GM21367 (cell line): ENCODE data around the gene ARRDC1.
A peak's percentile ranks its signal among the peaks of the same experiment; 100 is the strongest.
"Not testable (repeated sequence)": the region's sequence is repeated elsewhere in the genome, so short reads cannot be mapped to it uniquely, and the experiment has no call there.

ENCODE experiments used
- ATAC-seq: cut with Tn5 transposase; IDR thresholded peaks from one replicate; pipeline ENCODE4 v1.9.1; 2021; ENCODE audit not compliant: unreplicated experiment

ARRDC1 gene

DNA sequence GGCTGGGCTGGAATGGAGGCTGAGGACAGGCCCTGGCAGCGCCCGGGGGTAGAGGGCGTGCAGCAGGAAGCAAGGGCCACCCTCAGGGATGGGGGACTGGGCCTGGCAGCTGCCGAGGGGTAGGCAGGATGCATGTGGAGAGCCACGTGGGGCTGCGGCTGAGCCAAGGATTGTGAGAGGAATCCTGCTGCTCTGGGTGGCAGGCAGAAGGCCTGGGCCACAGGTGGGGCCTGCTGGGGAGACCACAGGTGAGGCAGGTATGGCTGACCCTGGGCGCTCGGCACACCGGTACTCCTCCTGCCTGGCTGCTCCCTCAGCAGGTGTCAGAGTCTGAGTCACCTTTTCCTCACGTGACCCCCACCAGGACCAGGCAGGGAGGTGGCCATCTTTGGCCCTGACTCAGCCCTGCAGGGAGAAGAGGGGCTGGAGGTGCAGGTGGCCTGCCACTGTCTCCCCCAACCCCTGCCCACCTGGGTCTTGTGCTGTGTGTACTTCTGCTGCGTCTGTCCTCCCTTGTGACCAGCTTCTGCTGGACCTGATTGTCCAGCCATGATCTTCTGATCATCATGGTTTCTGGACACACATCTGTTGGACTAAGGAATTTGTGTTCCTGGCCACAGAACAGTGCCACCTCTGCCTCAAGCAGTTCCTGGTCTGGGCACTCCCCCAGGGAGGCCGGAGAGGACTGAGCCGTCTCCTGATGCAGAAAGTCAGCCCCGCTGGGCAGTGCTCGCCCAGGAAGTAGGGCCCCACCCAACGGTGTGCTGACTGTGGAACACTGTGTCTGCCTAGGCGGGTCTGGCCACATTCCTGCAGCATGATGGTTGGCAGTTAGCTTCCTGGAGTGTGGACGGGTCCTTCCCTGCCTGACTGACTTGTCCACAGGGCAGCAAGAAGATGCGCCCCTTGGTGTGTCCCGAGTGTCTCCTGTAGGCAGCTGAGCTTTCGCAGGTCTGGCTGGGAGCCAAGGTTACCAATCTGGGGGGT lies 6.4 kb downstream of the ARRDC1 start:
- ATAC-seq: no peak

DNA sequence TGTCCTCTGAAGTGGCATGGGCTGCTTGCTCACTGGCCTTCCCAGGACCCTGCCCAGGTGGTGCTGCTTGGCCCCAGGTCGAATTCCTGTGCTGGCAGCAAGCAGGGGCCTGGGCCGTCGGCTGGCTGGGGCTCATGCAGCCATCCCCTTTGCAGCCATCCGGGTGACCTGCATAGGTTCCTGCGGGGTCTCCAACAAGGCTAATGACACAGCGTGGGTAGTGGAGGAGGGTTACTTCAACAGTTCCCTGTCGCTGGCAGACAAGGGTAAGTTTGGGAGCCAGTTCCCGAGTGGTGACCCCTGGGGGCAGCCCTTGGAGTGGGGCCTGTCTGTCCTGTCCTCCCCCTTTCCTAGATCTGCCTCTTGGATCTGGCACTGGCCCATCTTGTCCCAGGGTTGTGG lies 7.3 kb downstream of the ARRDC1 start:
- ATAC-seq: no peak

DNA sequence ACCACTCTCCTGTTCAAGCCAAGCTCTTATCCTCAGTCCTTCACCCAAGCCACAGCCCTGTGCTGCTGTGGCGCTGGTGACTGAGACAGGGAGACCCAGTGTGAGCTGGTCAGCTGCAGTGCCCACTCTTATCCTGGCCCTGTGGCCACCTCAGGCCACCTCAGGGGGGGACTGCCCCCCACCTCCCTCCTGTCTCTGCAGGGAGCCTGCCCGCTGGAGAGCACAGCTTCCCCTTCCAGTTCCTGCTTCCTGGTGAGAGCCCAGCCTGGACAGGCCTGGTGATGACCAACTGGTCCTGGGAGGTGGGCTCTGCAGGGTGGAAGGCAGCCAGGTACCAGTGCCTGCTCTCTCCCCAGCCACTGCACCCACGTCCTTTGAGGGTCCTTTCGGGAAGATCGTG lies 7.8 kb downstream of the ARRDC1 start:
- ATAC-seq: no peak

DNA sequence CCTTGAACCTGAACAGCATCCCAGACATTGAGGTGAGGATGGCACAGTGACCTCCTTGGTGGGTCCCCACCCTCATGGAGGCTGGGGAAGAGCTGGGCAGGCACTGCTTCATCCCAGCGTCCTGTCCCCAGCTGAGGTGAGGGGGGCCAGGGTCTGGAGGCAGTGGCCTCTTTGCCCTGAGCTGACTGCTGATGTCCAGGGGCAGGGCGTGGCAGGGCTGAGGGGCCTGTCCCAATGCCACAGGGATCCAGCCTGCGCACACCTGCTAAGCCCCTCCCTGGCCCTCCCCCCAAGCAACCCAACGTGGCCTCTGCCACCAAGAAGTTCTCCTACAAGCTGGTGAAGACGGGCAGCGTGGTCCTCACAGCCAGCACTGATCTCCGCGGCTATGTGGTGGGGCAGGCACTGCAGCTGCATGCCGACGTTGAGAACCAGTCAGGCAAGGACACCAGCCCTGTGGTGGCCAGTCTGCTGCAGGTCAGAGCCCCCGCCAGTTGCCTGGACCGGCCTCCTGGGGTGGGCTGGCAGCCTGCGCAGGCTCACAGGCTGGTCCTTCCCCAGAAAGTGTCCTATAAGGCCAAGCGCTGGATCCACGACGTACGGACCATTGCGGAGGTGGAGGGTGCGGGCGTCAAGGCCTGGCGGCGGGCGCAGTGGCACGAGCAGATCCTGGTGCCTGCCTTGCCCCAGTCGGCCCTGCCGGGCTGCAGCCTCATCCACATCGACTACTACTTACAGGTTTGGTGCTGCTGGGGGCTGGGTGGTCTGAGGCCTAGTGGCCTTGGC lies 8.4 kb downstream of the ARRDC1 start:
- ATAC-seq: no peak

DNA sequence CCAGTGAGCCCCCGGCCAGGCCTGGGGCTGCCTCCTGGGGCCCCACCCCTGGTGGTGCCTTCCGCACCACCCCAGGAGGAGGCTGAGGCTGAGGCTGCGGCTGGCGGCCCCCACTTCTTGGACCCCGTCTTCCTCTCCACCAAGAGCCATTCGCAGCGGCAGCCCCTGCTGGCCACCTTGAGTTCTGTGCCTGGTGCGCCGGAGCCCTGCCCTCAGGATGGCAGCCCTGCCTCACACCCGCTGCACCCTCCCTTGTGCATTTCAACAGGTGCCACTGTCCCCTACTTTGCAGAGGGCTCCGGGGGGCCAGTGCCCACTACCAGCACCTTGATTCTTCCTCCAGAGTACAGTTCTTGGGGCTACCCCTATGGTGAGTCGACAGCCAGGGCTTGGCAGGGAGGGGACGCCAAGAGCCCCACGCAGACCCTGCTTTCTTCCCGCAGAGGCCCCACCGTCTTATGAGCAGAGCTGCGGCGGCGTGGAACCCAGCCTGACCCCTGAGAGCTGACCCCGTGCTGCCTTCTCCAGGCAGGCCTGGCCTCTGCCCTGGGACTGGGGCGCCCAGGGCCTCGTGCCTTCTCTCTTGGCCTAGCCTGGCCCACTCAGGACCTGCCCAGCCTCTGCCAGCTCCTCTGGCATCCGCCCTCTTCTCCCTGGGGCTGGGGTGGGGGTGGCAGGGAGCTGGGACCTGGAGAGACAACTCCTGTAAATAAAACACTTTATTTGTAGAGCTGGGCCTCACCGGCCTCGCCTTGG lies 9.3 kb downstream of the ARRDC1 start:
- ATAC-seq: no peak

DNA sequence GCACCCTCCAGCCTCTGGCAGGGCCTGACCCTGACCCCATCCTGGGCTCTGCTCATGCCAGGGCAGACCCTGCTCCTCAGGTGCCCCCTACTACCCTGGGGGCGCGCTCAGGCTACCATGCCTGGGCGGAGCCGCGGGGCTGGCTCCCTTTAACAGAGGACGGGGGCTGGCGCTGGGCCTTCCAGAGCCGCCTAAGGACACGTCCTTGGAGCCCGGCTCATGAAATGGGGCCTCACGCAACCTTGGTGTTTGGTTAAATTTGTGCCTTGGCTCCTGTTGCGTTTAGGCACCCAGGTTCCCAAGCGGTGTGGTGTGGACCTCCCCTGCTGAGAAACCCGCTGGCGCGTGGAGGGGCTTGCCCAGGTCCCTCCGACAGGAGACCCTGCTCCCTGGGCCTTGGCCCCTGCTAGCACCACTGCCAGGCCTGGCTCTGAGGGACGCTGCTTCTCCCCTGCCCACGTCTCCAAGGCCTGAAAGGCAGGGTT lies 9.9 kb downstream of the ARRDC1 start:
- no peak for ATAC-seq

DNA sequence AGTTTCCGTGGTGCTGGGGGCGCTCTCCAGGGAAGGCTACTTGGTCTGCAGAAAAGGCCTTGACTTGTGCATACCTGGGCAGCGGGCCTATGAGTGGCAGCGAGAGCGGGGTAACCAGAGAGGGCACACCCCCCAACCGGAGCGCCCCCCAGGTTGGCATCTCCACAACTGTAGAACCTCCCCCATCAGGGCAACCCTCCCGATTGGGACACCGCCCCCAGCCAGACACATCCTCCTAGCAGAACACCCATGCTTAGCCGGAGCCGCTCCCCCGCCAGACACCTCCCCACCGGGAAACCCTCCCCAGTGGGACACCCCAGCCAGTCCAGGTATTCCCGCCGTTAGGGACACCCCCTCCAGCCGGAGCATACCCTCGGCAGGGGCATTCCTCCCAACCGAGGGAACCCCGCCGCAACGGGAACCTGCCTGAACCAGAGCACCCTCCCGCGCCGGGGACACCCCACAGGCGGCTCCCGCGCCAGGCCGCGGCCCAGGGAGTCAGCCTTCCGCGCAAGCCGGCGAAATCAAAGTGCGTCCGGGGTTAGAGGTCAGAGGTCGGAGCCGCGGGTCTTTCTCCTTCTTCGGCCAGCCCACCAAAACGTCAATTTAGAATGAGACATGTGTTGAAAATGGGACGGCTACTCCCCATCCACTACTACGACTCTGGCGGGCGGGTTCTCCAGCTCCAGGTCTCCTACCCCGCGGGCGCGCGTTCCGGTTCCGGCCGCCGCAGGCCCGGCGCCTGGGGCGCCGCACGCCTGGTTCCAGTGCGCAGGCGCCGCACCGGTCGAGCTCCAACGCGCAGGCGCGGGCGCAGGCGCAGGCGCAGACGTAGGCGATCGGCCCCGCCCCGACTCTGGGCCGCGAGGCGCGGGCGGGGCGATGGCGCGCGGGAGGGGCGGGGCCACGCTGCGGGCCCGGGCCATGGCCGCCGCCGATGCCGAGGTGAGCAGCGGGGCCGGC lies 12.9 kb downstream of the ARRDC1 start, which contains the start of gene EHMT1:
TSS of gene EHMT1 (plus strand) at position 901 of the 963 bp plus-strand sequence. CDS start at position 925, 24 bp downstream.
- ATAC-seq: peak; percentile 59

DNA sequence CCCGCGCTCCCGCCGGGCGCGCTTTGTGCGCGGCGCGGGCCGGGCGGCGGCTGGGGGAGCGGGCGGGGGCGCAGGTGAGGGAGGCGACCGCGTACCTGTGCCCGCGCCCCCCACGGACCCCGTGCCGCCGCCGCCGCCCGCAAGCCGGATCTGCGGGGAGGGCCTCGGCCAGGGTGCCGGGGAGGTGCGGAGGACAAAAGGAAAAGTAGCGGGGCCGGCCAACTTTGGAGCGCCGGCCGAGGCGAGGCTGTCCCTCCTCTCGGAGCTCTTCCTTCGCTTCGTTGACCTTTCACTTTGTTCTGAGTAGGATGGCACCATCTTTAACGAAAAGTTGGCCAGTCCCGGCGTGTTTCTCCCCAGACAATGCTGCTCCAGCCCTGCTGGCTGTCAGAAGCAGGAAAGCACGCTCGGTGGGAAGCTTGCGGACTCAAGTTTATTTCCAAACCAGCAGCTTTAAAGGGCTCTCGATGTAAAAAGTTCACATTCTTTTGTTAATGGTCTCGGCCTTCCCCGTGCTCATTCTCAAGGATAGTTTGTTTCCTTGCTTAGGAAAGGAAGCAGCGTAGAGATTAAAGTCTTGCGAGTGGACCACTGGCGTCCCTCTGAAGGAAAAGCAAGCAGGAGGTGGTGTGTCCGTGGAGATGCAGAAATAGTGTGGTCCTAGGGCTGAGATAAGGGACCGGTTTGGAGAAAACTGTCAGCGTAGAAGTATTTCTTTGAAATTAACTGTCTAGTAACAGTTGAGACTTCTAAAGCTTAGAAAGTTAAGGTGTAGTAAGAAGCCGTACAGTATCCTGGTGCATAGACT lies 14.0 kb downstream of the ARRDC1 start:
- ATAC-seq: peak; percentile 5

DNA sequence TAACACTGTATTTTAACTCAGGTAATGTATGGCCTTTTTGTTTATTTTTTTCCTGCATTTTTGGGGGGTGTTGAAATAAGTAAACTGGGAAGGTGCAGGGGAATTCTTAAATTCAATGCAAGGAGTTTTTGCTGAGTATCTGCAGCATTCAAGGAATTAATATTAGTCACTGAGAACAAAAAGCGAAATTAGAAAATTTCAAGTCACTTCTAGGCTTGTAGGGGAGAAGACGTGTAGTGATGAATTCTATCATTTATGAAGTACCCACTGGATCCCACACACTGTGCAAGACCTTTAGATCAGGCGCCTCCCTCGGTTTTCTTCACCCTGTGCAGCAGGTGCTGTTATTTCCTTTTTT lies 14.5 kb downstream of the ARRDC1 start:
- no peak for ATAC-seq

DNA sequence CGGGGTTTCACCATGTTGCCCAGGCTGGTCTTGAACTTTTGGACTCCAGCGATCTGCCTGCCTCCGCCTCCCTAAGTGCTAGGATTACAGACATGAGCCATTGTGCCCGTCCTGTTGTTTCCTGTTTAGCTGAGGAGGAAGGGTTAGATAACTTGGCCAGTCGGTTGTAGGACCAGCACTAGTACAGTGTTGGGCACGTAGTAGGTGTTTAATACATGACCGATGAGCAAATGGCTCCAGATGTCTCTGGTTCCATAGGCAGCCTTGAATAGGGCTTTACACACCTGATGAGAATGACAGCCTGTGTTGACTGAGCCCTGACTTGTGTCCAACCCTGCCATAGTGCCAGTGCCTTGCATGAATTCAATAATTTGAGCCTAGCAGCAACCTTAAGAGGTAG lies 15.1 kb downstream of the ARRDC1 start:
- ATAC-seq: no peak

DNA sequence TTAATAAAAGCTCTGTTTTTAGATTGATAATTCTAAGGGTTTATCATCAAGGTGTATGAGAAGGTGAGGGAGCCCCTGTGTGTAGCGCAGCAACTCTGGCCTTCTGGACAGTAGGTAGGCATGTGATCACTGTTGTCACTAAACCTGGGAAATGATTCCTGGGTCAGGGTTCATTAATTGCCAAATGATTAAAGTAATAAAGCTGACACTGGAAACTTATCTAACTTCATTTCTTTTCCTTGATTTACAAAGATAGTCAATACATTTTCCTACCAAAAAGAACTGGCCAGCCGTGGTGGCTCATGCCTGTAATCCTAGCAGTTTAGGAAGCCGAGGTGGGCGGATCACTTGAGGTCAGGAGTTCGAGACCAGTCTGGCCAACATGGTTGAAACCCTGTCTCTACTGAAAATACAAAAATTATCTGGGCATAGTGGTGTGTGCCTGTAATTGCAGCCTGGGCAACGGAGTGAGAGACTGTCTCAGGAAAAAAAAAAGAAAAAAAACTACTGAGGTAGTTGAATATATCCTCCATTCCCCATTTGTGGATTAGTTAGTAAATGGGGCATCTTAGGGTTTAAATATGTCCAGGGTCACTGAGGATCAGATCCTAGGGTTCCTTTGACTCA lies 15.8 kb downstream of the ARRDC1 start:
- no peak for ATAC-seq

DNA sequence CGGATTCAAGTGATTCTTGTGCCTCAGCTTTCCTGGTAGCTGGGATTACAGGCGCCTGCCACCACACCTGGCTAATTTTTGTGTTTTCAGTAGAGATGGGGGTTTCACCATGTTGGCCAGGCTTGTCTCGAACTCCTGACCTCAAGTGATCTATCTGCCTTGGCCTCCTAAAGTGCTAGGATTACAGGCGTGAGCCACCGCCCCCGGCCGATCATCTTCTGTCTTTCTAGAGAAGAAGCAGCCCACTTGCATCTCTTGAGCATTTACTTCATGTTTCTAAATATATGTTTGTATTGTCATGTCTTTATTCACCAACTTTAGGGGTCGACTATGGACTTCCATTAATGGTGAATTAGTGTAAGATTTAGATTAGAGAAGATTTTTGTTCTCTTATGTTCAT lies 16.7 kb downstream of the ARRDC1 start:
- ATAC-seq: not testable (repeated sequence)

DNA sequence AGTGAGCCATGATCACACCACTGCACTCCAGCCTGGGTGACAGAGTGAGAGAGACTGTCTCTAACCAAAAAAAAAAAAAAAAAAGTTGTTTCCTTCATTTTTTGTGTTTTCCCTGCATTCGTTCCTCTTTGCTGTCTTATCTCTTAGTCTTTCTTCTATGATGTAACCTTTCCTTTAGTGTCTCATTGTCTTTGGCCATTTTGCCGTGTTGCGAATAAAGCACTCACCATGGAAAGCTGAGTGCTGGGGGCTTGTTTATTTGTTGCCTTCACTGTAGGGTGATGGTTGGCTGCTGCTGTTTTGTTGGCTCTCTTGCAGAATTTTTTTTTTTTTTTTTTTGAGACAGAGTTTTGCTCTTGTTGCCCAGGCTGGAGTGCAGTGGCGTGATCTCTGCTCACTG lies 21.0 kb downstream of the ARRDC1 start:
- no peak for ATAC-seq

DNA sequence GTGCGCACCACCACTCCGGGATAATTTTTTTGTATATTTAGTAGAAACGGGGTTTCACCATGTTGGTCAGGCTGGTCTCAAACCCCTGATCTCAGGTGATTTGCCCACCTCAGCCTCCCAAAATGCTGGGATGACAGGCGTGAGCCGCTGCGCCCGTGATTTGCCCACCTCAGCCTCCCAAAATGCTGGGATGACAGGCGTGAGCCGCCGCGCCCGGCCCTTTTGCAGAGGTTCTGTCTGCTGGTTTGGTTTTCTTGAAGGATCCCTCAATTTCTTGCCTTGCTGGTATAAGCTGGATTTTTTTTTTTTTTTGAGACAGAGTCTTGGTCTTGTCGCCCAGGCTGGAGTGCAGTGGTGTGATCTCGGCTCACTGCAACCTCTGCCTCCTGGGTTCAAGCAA lies 21.9 kb downstream of the ARRDC1 start:
- ATAC-seq: not testable (repeated sequence)

DNA sequence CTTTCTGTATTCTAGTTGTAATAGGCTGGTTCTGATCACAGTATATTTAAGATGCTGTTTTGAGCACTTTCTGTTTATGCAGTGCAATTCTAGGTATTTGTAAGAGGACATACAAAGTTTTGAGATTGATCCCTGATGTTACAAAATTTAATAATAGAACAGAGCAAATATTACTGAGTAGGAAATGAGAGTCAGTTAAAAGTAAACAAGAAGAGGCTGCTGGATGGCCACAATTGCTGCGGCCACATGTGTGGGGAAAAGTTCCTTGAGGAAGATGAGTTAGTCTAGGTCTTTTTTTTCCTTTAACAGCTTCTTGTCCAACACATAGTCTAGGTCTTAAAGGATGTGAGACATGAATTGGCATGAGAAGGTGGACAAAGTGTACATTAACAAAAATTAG lies 24.6 kb downstream of the ARRDC1 start:
- no peak for ATAC-seq

DNA sequence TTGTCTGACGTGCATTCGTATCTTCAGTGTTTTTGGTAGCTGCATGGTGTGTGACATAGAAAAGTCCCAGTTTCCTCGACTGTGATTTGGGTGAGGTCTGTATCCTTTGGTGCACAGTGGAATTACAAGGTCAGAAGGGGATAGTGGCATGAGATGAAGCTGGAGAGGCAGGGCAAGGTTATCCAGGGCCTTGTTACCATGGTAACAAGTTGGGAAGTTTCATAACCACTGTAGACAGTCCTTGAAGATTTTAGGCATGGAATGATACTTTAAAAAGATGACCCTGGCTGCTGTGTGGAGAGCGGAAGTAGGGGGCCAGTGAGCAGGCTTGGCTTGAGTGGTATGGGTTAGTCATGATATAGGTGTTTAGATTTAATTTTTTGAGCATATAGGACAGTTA lies 25.2 kb downstream of the ARRDC1 start:
- ATAC-seq: no peak

DNA sequence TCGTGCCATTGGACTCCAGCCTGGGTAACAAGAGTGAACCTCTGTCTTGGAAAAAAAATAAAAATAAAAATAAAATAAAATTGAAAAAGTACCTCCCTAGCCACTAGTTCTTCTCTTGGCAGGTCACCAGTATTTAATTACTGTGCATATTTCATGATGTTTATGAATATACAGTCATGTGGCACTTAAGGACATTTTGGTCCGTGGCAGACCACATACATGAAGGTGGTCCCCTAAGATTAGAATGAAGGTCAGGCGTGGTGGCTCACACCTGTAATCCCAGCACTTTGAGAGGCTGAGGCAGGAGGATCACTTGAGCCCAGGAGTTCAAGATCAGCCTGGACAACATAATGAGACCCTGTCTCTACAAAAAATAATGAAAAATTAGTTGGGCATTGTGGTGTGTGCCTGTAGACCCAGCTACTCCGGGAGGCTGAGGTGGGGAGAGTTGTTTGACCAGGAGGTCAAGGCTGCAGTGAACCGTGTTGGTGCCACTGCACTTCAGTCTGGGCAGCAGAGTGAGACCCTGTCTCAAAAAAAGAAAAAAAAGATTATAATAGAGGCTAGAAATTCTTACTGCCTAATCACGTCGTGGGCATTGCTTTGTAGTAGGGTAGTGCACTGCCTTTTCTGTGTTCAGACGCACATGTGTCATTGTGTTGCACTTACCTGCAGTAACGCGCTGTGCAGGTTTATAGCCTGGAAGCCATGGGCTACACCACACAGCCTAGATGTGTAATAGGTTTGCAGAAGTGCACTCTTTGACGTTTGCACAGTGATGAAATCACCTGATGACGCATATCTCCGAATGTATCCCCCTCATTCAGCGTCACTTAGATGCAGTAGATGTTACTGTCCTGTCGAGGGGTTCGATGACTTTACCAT lies 26.1 kb downstream of the ARRDC1 start:
- no peak for ATAC-seq
